Non-pigmented ciliary epithelial cell (primary cell): ENCODE data around the gene APP.
"Not testable (repeated sequence)": the region's sequence is repeated elsewhere in the genome, so short reads cannot be mapped to it uniquely, and the experiment has no call there.

Source experiments
- DNase-seq: peaks from one replicate; pipeline ENCODE4 v3.0.0-alpha.2; 2010; ENCODE audit warnings: low read depth

The APP gene

GRCh38 chr21:26060335-26061115 lies 110.0 kb downstream of the APP start:
- no peak for DNase-seq

- no peak for DNase-seq
Observed at GRCh38 chr21:26057477-26058170, 112.9 kb downstream of the APP start.

- no peak for DNase-seq
Observed at GRCh38 chr21:26055841-26056264, 114.7 kb downstream of the APP start.

DNA sequence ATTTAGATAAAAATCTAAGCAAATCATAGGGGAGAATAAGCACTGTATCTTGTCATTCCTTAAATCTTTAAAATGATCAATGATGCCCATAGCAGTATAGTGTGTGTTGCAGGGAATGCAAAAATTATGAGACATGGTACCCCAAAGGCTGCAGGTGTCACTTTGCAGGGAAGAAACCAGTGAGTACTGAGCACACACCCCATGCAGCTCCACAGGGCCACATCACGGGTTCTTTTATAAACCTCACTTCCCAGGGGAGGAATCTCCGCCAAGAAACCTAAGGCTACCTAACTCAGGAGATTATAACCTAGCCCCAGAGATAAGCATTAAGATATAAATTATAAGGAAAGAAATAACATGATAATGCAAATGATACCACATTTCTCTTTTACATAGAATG lies 115.6 kb downstream of the APP start:
- no peak for DNase-seq

DNA sequence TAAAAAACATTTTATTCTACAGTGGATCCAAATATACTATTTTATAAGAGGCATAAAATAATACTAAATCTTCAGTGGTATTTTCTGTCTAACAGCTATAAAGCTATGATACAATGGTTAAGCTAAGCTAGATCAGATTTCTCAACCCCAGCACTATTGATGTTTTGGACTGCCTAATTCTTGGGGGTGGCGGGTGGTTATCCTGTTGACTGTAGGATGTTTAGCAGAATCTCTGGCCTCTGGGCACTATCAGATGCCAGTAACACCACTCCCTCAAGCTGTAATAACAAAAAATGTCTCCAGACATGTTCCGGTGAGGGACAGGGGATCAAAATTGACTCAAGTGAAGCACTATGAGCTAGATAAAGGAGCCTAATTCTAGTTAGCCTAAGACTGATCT lies 118.5 kb downstream of the APP start:
- DNase-seq = no peak

- no peak for DNase-seq
Observed at GRCh38 chr21:26050857-26051256, 119.7 kb downstream of the APP start.

DNA sequence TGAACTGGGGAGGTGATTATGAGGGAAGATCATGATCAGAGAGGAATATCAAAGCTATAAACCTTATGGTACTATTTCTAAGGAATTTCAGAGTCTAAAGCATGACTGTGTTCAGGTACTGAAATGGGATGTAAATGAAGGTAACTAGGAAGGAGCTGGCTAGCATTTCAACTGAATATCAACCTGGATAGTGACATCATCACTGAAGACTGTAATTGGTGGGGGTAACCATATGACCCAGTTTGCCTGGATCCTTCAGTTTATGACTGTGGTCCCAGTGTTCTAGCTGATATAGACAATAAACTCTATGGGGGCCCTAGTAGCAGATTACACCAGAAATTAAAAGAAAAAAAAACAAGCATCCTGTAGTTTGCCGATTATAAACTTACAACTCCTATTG lies 120.8 kb downstream of the APP start:
- no peak for DNase-seq

DNA sequence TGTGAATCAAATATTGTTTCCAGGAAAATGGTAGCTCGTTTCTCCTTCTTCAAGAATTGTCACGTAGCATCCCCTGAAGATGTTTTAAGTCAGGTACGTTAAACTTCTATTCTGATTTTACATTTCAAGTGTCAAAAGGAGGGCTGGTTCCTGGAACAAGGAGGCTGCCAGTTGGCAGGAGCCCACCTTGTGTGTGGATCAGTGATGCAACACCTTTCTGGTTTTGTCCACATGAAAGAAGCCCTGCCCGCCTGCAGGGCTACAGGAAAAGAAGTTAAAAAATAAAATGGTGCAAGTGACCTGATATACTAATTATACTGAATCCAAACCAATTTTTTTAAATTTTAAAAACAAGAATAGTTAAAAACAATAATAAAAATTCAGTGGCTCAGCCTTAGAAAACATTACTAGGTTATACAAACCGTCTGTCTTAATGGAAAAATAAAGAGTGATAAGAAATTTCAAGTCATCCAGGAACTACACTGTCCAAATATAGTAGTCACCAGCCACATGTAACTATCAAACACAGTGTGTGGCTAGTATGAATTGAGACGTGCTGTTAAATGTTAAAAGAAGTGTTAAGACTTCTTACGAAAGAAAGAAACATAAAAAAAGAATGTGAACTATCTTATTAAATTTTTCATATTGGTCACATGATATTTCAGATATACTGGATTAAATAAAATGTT lies 123.1 kb downstream of the APP start:
- DNase-seq = no peak

- no peak for DNase-seq
Observed at GRCh38 chr21:26043891-26044290, 126.7 kb downstream of the APP start.

DNA sequence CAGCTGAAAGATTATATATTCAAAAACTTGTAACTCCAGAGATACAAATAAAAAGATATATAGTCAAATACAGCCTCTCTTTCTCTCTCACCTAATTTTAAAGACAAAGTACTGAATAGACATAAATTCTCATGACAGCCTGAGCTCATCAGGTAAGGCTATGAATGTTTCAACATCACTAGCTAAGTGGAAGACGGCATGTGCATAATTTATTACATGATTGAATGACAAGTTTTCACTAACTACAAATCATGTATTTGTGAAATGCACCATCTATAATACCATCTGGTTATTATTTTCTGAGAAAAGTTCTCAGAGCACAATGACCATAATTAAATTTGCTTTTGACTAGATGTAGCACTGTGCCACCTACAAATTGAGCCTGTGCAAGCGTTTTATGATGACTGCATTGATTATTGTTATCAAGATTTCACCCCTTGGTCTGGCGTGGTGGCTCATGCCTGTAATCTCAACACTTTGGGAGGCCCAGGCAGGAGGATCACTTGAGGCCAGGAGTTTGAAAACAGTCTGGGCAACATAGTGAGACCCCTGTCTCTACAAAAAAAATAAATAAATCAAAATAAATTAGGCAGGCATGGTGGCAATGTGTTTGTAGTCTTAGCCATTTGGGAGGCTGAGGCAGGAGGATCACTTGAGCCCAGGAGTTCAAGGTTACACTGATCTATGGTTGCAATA lies 128.2 kb downstream of the APP start:
- no peak for DNase-seq

DNA sequence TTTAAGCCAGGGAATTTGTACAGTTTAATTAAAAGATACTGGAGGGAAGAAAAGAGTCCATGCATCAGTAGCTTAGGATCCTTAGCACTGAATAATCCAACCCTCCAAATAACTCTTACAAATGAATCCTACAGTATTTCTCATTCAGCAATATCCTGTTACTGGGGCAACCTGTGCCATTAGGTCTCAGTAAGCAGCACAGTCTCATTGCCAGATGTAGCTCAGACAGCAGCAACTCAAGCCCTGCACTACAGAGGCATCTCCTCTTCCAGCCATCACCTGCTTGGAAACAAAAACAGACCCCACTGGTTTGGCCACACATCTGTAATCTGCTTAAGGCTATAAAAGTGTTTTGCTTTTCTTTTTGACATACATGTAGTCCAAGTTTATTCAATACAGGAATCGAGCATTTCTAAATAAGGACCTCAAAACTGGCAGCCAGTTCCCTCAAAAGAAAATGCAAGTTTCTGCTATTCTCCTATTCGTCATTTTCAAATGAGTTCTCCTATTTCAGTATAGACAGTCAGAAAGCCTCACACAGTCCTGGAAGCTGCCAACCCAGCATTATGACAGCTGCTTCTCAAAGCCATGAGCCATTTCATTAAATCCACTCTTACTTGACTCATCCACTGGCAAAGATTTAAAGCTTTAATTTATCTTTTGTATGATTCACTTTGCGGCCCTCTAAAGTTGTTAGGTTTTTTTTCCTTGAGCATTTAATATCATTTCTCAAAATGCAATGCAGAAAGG lies 129.0 kb downstream of the APP start:
- DNase-seq = no peak

GRCh38 chr21:26036916-26037315 lies 133.7 kb downstream of the APP start:
- no peak for DNase-seq

GRCh38 chr21:26032263-26032662 lies 138.3 kb downstream of the APP start:
- DNase-seq = no peak

- DNase-seq = no peak
Observed at GRCh38 chr21:26028183-26028582, 142.4 kb downstream of the APP start.

DNA sequence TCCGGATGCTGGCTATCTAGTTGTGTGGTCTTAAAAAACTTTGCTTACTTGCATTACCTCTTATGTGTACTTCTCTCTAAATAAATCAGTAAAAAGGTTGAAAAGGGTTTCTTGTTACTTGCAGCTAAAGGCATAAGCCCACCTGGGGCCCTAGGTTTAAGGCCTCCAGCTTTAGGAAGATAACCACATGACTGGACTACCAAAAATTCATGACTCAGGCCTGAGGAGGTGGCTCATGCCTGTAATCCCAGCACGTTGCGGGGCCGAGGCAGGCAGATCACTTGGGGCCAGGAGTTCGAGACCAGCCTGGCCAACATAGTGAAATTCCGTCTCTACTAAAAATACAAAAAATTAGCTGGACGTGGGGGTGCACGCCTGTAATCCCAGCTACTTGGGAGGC lies 142.9 kb downstream of the APP start:
- DNase-seq = no peak

GRCh38 chr21:26025536-26026512 lies 144.7 kb downstream of the APP start:
- no peak for DNase-seq

DNA sequence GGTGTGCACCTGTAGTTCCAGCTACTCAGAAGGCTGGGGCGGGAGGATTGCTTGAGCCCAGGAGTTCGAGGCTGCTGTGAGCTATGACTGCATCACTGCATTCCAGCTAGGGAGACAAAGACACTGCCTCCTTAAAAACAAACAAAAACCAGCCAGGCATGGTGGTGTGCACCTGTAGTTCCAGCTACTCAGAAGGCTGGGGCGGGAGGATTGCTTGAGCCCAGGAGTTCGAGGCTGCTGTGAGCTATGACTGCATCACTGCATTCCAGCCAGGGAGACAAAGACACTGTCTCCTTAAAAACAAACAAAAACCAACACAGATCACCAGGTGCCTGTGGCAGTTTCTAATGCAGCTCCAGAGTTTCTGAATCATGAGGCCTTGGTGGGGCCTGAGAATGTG lies 147.2 kb downstream of the APP start:
- not testable (repeated sequence) for DNase-seq

- DNase-seq = not testable (repeated sequence)
Observed at GRCh38 chr21:26022598-26023337, 147.8 kb downstream of the APP start.

GRCh38 chr21:26020510-26020909 lies 150.1 kb downstream of the APP start:
- DNase-seq = no peak

- no peak for DNase-seq
Observed at GRCh38 chr21:26020081-26020480, 150.5 kb downstream of the APP start.
